IMR-90 (cell line): ENCODE measurements around the gene KPTN. TPM values are rescaled to one million over a fixed set of nuclear protein-coding genes. Genes with fewer than 3 reads are reported as not detected.

ENCODE experiments used
- ATAC-seq: fragments of 200-7000 bp; cut with Tn5 transposase; 2 replicates; pipeline ENCODE4 v1.9.1; 2020; ENCODE audit warnings: low read depth, mild to moderate bottlenecking, moderate library complexity
- BruUV-seq: library from RNA; stranded (reverse); fragments of 400-500 nt; replicated peaks from 2 replicates; lab custom pipeline; 2021; lab: Mats Ljungman, UMichigan
- CTCF ChIA-PET: fragments of 300-600 bp; formaldehyde crosslinking; extraction: SDS; loops from one replicate; lab custom pipeline; 2021; ENCODE audit warnings: antibody characterized with exemption; lab: Yijun Ruan, JAX
- POLR2A ChIA-PET: fragments of 300-600 bp; sonication (Branson Sonifier 250); formaldehyde crosslinking; loops from one replicate; lab custom pipeline; 2022; ENCODE audit warnings: antibody characterized with exemption; ENCODE audit not compliant: unreplicated experiment; lab: Charles Lee
- DNase-seq: peaks from one replicate; pipeline ENCODE4 v3.0.0; 2013
- H2AFZ ChIP-seq: replicated peaks from 2 replicates; pipeline ENCODE3; 2013; ENCODE audit warnings: low read length, mild to moderate bottlenecking; ENCODE audit not compliant: poor library complexity
- H2AK5ac ChIP-seq: 2 replicates; pipeline ENCODE4 v1.6.1; 2013; ENCODE audit warnings: low read depth, low read length, inconsistent platforms
- H2AK9ac ChIP-seq: replicated peaks from 2 replicates; pipeline ENCODE3; 2013; ENCODE audit warnings: mild to moderate bottlenecking, low read depth, low read length, moderate library complexity; ENCODE audit not compliant: poor library complexity
- H2BK120ac ChIP-seq: 2 replicates; pipeline ENCODE4 v1.6.1; 2013; ENCODE audit warnings: low read depth, low read length, inconsistent platforms
- H2BK15ac ChIP-seq: 3 replicates; pipeline ENCODE4 v1.6.1; 2013; ENCODE audit warnings: low read depth, low read length, inconsistent platforms
- H2BK20ac ChIP-seq: 2 replicates; pipeline ENCODE4 v1.6.1; 2013; ENCODE audit warnings: low read depth, mild to moderate bottlenecking, inconsistent platforms, low read length, moderate library complexity
- H2BK5ac ChIP-seq: 2 replicates; pipeline ENCODE4 v1.6.1; 2013; ENCODE audit warnings: mild to moderate bottlenecking, low read depth, low read length, inconsistent platforms; ENCODE audit not compliant: poor library complexity, severe bottlenecking
- H3K14ac ChIP-seq: replicated peaks from 2 replicates; pipeline ENCODE4 v1.6.1; 2013; ENCODE audit warnings: low read depth, low read length, inconsistent platforms
- H3K18ac ChIP-seq: 2 replicates; pipeline ENCODE4 v1.6.1; 2013; ENCODE audit warnings: low read depth, low read length, control low read depth
- H3K23ac ChIP-seq: 2 replicates; pipeline ENCODE4 v1.6.1; 2013; ENCODE audit warnings: low read depth, low read length, inconsistent platforms
- H3K27ac ChIP-seq: 2 replicates; pipeline ENCODE4 v1.5.1; 2013; ENCODE audit warnings: mild to moderate bottlenecking, control low read depth, low read length; ENCODE audit not compliant: insufficient read depth
- H3K27me3 ChIP-seq: 2 replicates; pipeline ENCODE4 v1.6.1; 2013; ENCODE audit warnings: low read length; ENCODE audit not compliant: control insufficient read depth, insufficient read depth
- H3K36me3 ChIP-seq: 2 replicates; pipeline ENCODE4 v1.6.1; 2013; ENCODE audit warnings: low read length, mixed read lengths; ENCODE audit not compliant: control insufficient read depth, insufficient read depth
- H3K4ac ChIP-seq: 2 replicates; pipeline ENCODE4 v1.6.1; 2013; ENCODE audit warnings: low read depth, low read length, inconsistent platforms
- H3K4me1 ChIP-seq: 2 replicates; pipeline ENCODE4 v1.6.1; 2013; ENCODE audit warnings: low read length, mixed read lengths; ENCODE audit not compliant: control insufficient read depth, insufficient read depth
- H3K4me2 ChIP-seq: 2 replicates; pipeline ENCODE4 v1.6.1; 2013; ENCODE audit warnings: low read depth, mild to moderate bottlenecking, control low read depth, low read length, moderate library complexity
- H3K4me3 ChIP-seq: 2 replicates; pipeline ENCODE4 v1.5.1; 2013; ENCODE audit warnings: low read depth, mild to moderate bottlenecking, control low read depth, low read length, moderate library complexity; ENCODE audit not compliant: insufficient read depth
- H3K56ac ChIP-seq: 2 replicates; pipeline ENCODE4 v1.6.1; 2013; ENCODE audit warnings: low read length, inconsistent platforms; ENCODE audit not compliant: insufficient read depth; ENCODE audit errors: extremely low read depth
- H3K79me1 ChIP-seq, 2 experiments: 2 replicates each; pipeline ENCODE4 v1.6.1; 2013; ENCODE audit warnings: low read length in 2 of 2, inconsistent platforms in 1 of 2, low read depth in 1 of 2
- H3K9ac ChIP-seq: 2 replicates; pipeline ENCODE4 v1.6.1; 2013; ENCODE audit warnings: low read depth, low read length, control low read depth
- H3K9me1 ChIP-seq: 2 replicates; pipeline ENCODE4 v1.6.1; 2013; ENCODE audit warnings: low read length, inconsistent platforms; ENCODE audit not compliant: insufficient read depth
- H3K9me3 ChIP-seq: 2 replicates; pipeline ENCODE4 v1.6.1; 2013; ENCODE audit warnings: low read length; ENCODE audit not compliant: control insufficient read depth, insufficient read depth
- H4K20me1 ChIP-seq: 2 replicates; pipeline ENCODE4 v1.6.1; 2013; ENCODE audit warnings: low read length, inconsistent platforms; ENCODE audit not compliant: insufficient read depth
- H4K5ac ChIP-seq: 2 replicates; pipeline ENCODE4 v1.6.1; 2013; ENCODE audit warnings: mild to moderate bottlenecking, low read depth, low read length, control low read depth
- H4K8ac ChIP-seq, 2 experiments: 2 replicates each; pipeline ENCODE4 v1.6.1; 2013; ENCODE audit warnings: low read depth in 2 of 2, low read length in 2 of 2, control low read depth in 1 of 2, inconsistent platforms in 1 of 2
- H4K91ac ChIP-seq: 2 replicates; pipeline ENCODE4 v1.6.1; 2013; ENCODE audit warnings: low read depth, low read length, inconsistent platforms; ENCODE audit not compliant: insufficient read depth
- CEBPB ChIP-seq: IDR thresholded peaks from 2 replicates; pipeline ENCODE4 v1.6.1; 2012; ENCODE audit warnings: low read depth, low read length, improper control_type of control experiment
- CHD1 ChIP-seq: IDR thresholded peaks from 2 replicates; pipeline ENCODE4 v1.6.1; 2012; ENCODE audit warnings: low read depth, low read length, improper control_type of control experiment
- CTCF ChIP-seq: conservative IDR thresholded peaks from 2 replicates; pipeline ENCODE4 v1.5.1; 2012; ENCODE audit warnings: mild to moderate bottlenecking, low read depth, low read length, improper control_type of control experiment
- MXI1 ChIP-seq: IDR thresholded peaks from 2 replicates; pipeline ENCODE4 v1.6.1; 2012; ENCODE audit warnings: low read depth, mild to moderate bottlenecking, low read length, moderate library complexity, borderline replicate concordance
- RAD21 ChIP-seq: IDR thresholded peaks from 2 replicates; pipeline ENCODE4 v1.6.1; 2012; ENCODE audit warnings: low read length, improper control_type of control experiment
- WGBS, 2 experiments: methylation state at CpG; one replicate each; pipeline versions ENCODE4 v1.1.5 to v1.1.7; 2013; ENCODE audit warnings: missing lambda C conversion rate in 2 of 2; ENCODE audit not compliant: insufficient read length in 1 of 2; ENCODE audit errors: extremely low coverage in 2 of 2; 5-methylcytosine and 5-hydroxymethylcytosine counted together
- dilution Hi-C: fragments of 300-500 bp; cut with HindIII; formaldehyde crosslinking; loops from one replicate; pipeline ENCODE4 v1.14.3; 2018; ENCODE audit warnings: low sequenced_read_pairs; ENCODE audit not compliant: unreplicated experiment
- in situ Hi-C: fragments of 300-500 bp; cut with MboI; formaldehyde crosslinking; loops from 3 replicates; pipeline ENCODE4 v1.14.3; 2019; ENCODE audit warnings: low sequenced_read_pairs, inconsistent platforms, mixed read lengths
- intact Hi-C: fragments of 100-400 bp; cut with micrococcal nuclease; formaldehyde crosslinking; loops from 2 replicates; pipeline ENCODE4 v1.10.0; 2022
- polyA plus RNA-seq, 3 experiments: library from polyadenylated mRNA; depleted of rRNA; stranded (reverse); fragments of >200 nt; gene quantifications; 2 replicates each; pipeline ENCODE4 v1.2.3, GENCODE V29; 2012; ENCODE audit warnings: low replicate concordance in 1 of 3
- total RNA-seq: library from RNA; depleted of rRNA; stranded (reverse); fragments of >200 nt; gene quantifications from 2 replicates; pipeline ENCODE4 v1.2.3, GENCODE V29; 2012

Gene KPTN
- total and polyA plus RNA-seq, 2 of the 4 experiments (the other 2 are of a cell fraction) = 4.1 to 15.4 TPM

DNA sequence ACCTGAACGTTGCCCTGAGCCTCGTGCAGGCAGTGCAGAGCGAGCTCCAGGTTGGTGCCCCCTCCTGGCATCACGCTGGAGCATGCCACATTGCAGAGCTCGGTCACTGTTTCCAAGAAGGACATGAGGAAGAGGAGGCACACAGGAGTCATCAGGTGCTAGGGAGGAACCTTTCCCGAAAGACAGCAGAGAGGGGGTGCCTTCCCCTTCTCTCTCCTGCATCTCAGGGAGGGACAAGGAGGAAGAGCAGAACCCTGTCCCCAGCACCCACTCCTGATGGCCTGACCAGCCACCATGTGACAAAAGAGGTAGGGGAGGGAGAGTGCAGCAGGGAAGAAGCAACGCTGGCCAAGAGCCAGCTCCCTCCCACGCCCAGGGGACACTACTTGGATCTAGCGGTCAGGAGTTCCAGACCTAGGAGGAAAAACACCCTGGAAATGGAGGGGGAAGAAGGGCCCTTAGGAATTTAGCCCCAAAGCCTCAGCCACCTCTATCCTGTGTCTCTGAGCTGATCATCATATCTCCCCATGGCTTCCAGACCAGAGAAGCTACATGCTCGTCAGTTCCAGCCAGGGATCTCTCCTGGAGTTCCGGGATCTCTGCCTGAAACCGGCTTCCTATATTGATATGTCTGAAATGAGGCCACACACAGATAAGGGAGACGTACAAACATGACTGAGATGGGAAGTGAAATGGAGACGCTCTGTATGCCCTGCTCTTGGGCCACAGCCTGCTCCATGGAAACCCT lies 47.8 kb upstream of the KPTN start:
- Histone ChIP-seq H3K9me1 (0 out of 2 replicates have a peak, but pooled peaks cover 2% of the 10 kb centered on the region), H2AK9ac (no peak overlapping the region), H2BK5ac (no peak overlapping the region), H3K56ac (no peak overlapping the region), H2BK120ac (no peak overlapping the region), H3K4me1 (no peaks in the 10 kb centered on the region; the same call in 1 of the 2 replicates), H3K18ac (no peak overlapping the region), H4K20me1 (no peaks in the 10 kb centered on the region), H2BK15ac (no peak overlapping the region), H3K23ac (no peak overlapping the region; the same call in 1 of the 2 replicates), H2BK20ac (no peak overlapping the region), H3K36me3 (no peaks in the 10 kb centered on the region), H3K27me3 (peaks cover 33% of the 10 kb centered on the region), H4K5ac (no peak overlapping the region), H3K4ac (no peak overlapping the region), H4K8ac (no peak overlapping the region), H3K4me2 (no peak overlapping the region), H4K91ac (no peak overlapping the region), H3K9me3 (no peaks in the 10 kb centered on the region), H3K79me1 (no peaks in the 10 kb centered on the region), H3K4me3 (no peak overlapping the region), H3K27ac (no peak overlapping the region), H2AK5ac (no peak overlapping the region), H3K14ac (no peak overlapping the region), H2AFZ (peak overlapping the region; percentile 54), H3K9ac (no peak overlapping the region)
- dilution Hi-C loops = no loop called here
- ATAC-seq = no peak; the same call in 1 of the 2 replicates
- POLR2A ChIA-PET = no interaction called here
- WGBS, 2 experiments = 24% methylated on average over 4 of the region's 14 CpGs; no CpG with 5 or more reads in 1 of the 2 experiments
- BruUV-seq = no TSS peak
- CTCF ChIA-PET = no interaction called here
- DNase-seq = no peak
- intact Hi-C loops = no loop called here
- in situ Hi-C loops = no loop called here
- TF ChIP-seq MXI1 = no peak
- TF ChIP-seq RAD21 = no peak
- TF ChIP-seq CEBPB = no peak
- TF ChIP-seq CTCF = no peak
- no peak for TF ChIP-seq CHD1
